KMS-11 (cell line): Measurements from ENCODE around the gene CENPQ.
"Not testable (repeated sequence)": the region's sequence is repeated elsewhere in the genome, so short reads cannot be mapped to it uniquely, and the experiment has no call there.

Source experiments
- H2AFZ ChIP-seq: fragments of 200-600 bp; sonication (generic); 2 replicates; pipeline ENCODE4 v1.6.1; 2016; ENCODE audit warnings: antibody characterized with exemption, mixed run types, low read depth
- H3K27ac ChIP-seq: fragments of 200-600 bp; sonication (generic); 2 replicates; pipeline ENCODE4 v1.6.1; 2016; ENCODE audit warnings: mild to moderate bottlenecking, mixed run types
- H3K27me3 ChIP-seq: fragments of 200-600 bp; sonication (generic); 2 replicates; pipeline ENCODE4 v1.6.1; 2017; ENCODE audit warnings: mild to moderate bottlenecking, low read depth, mixed run types, moderate library complexity; ENCODE audit not compliant: insufficient read depth
- H3K36me3 ChIP-seq: fragments of 200-600 bp; sonication (generic); 2 replicates; pipeline ENCODE4 v1.6.1; 2017; ENCODE audit warnings: mild to moderate bottlenecking, mixed run types; ENCODE audit not compliant: insufficient read depth
- H3K4me1 ChIP-seq: fragments of 200-600 bp; sonication (generic); 2 replicates; pipeline ENCODE4 v1.6.1; 2016; ENCODE audit warnings: mild to moderate bottlenecking, low read depth, mixed run types; ENCODE audit not compliant: poor library complexity, severe bottlenecking
- H3K4me2 ChIP-seq: fragments of 200-600 bp; sonication (generic); 2 replicates; pipeline ENCODE4 v1.7.0; 2016; ENCODE audit warnings: mild to moderate bottlenecking, mixed run types
- H3K4me3 ChIP-seq: fragments of 200-600 bp; sonication (generic); IDR thresholded peaks from 2 replicates; pipeline ENCODE4 v1.6.1; 2017; ENCODE audit warnings: low read depth, low read length, mixed read lengths; ENCODE audit not compliant: insufficient read depth
- H3K79me2 ChIP-seq: fragments of 200-600 bp; sonication (generic); 2 replicates; pipeline ENCODE4 v1.6.1; 2016; ENCODE audit warnings: low read depth, mixed run types; ENCODE audit not compliant: insufficient read depth
- H3K9ac ChIP-seq: fragments of 200-600 bp; sonication (generic); 2 replicates; pipeline ENCODE4 v1.6.1; 2016; ENCODE audit warnings: mild to moderate bottlenecking, mixed run types
- H4K20me1 ChIP-seq: fragments of 200-600 bp; sonication (generic); 2 replicates; pipeline ENCODE4 v1.6.1; 2016; ENCODE audit warnings: mild to moderate bottlenecking, mixed run types; ENCODE audit not compliant: insufficient read depth
- CTCF ChIP-seq: fragments of 200-600 bp; sonication (generic); conservative IDR thresholded peaks from 2 replicates; pipeline ENCODE4 v1.6.1; 2017; ENCODE audit warnings: low read depth, mild to moderate bottlenecking, antibody characterized with exemption, low read length, moderate library complexity, mixed read lengths

CENPQ gene

GRCh38 chr6:49464691-49465090 lies 1.5 kb downstream of the CENPQ start:
- no peak overlapping the region for H3K27ac ChIP-seq
- H3K9ac ChIP-seq, result no peak overlapping the region
- H3K4me3 ChIP-seq, result no peak overlapping the region

GRCh38 chr6:49468042-49468441 lies 4.9 kb downstream of the CENPQ start:
- no peak overlapping the region for H3K9ac ChIP-seq
- H3K27me3 ChIP-seq, result no peaks in the 10 kb centered on the region
- peaks cover 18% of the 10 kb centered on the region for H3K4me1 ChIP-seq
- H3K4me2 ChIP-seq, result no peak overlapping the region
- H3K27ac ChIP-seq, result no peak overlapping the region
- no peak overlapping the region for H3K4me3 ChIP-seq
- TF ChIP-seq CTCF, result no peak
- no peak overlapping the region for H2AFZ ChIP-seq
- no peaks in the 10 kb centered on the region for H4K20me1 ChIP-seq
- H3K36me3 ChIP-seq, result no peaks in the 10 kb centered on the region
- H3K79me2 ChIP-seq, result peaks cover 37% of the 10 kb centered on the region

More at GRCh38 chr6:49464691-49465090, 1.5 kb downstream of the CENPQ start:
- Histone ChIP-seq H3K27me3 (no peaks in the 10 kb centered on the region), H4K20me1 (no peaks in the 10 kb centered on the region), H3K4me1 (peaks cover 18% of the 10 kb centered on the region), H2AFZ (no peak overlapping the region), H3K79me2 (peaks cover 37% of the 10 kb centered on the region), H3K4me2 (peak overlapping the region; percentile 82), H3K36me3 (no peaks in the 10 kb centered on the region)
- TF ChIP-seq CTCF, result no peak

GRCh38 chr6:49476564-49476963 lies 13.4 kb downstream of the CENPQ start:
- not testable (repeated sequence) for H3K4me1 ChIP-seq, H3K4me2 ChIP-seq, H3K9ac ChIP-seq, H2AFZ ChIP-seq, H3K36me3 ChIP-seq, H3K79me2 ChIP-seq, H3K27ac ChIP-seq, H3K27me3 ChIP-seq, H3K4me3 ChIP-seq, H4K20me1 ChIP-seq

- no peak overlapping the region for H3K27ac ChIP-seq
- no peaks in the 10 kb centered on the region for H3K27me3 ChIP-seq
- H2AFZ ChIP-seq, result no peak overlapping the region
- no peaks in the 10 kb centered on the region for H3K36me3 ChIP-seq
- H4K20me1 ChIP-seq, result no peaks in the 10 kb centered on the region
- H3K9ac ChIP-seq, result no peak overlapping the region
- no peak for TF ChIP-seq CTCF
- no peaks in the 10 kb centered on the region for H3K4me1 ChIP-seq
- no peak overlapping the region for H3K4me2 ChIP-seq
- no peaks in the 10 kb centered on the region for H3K79me2 ChIP-seq
- no peak overlapping the region for H3K4me3 ChIP-seq
These were observed 16.3 kb downstream of the CENPQ start for GRCh38 chr6:49479308-49479970.

- H4K20me1 ChIP-seq, H3K27ac ChIP-seq, H3K4me2 ChIP-seq, H3K36me3 ChIP-seq, H3K4me1 ChIP-seq, H3K79me2 ChIP-seq, H3K4me3 ChIP-seq, H3K9ac ChIP-seq, H3K27me3 ChIP-seq, H2AFZ ChIP-seq: not testable (repeated sequence)
These were observed 18.7 kb downstream of the CENPQ start for GRCh38 chr6:49481846-49482245.

GRCh38 chr6:49483380-49483779 lies 20.2 kb downstream of the CENPQ start:
- H3K4me2 ChIP-seq, H4K20me1 ChIP-seq, H3K36me3 ChIP-seq, H3K27me3 ChIP-seq, H3K79me2 ChIP-seq, H3K4me1 ChIP-seq, H3K9ac ChIP-seq, H3K4me3 ChIP-seq, H2AFZ ChIP-seq, H3K27ac ChIP-seq: not testable (repeated sequence)
